ENCODE results near the gene AGL. TPM values are rescaled to one million over a fixed set of nuclear protein-coding genes. Genes with fewer than 3 reads are reported as not detected.

Gene AGL
- total and polyA plus RNA-seq, 2 of the 13 experiments (the other 11 are each of a cell fraction or from before 2014, with no cell fraction given) = 4.3 to 13.1 TPM

DNA sequence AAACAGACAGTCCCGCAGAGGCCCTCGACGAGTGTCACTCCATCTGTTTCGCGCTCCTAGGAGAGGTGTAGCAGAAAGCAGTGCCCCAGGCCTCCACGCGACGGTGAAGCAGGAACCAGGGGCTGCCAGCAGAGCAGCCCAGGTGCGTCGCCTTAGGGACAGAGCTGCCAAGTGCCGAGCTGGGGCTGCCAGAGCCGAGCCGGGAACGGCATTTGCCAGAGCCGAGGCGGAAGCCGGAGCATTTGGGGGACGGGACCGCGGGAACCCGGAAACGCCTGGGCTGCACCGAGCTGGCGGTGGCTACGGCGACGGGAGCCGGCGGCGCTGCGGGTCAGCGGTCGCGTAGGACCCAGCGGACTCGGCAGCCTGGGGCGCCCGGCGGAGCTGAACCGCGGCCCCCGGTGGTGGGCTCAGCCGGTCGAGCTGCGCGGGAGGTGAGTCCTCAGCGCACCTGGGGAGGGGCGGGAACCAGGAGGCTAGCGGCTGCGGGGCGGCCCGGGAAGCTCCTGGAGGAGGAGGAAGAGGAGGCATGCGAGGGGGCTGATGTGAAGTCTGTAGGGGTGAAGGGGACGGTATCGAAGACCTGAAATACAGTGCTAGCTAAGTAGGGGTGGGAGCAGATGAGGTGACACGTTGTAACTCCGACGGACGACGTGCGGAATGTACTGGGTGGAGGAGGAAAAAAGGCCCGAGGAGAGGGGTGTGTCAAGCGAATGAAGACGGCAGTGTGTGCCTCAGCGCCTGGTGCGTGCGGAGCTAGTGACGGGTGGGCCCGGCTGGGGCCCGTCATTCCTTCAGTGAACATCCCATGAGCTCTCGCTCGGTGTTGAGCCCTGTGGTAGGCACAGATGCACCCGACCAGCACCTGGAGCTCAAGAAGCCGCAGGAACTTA is 119.8 kb downstream of the AGL start, which contains the start of gene SLC35A3 (continued):
- TF ChIP-seq, protein P1, sequence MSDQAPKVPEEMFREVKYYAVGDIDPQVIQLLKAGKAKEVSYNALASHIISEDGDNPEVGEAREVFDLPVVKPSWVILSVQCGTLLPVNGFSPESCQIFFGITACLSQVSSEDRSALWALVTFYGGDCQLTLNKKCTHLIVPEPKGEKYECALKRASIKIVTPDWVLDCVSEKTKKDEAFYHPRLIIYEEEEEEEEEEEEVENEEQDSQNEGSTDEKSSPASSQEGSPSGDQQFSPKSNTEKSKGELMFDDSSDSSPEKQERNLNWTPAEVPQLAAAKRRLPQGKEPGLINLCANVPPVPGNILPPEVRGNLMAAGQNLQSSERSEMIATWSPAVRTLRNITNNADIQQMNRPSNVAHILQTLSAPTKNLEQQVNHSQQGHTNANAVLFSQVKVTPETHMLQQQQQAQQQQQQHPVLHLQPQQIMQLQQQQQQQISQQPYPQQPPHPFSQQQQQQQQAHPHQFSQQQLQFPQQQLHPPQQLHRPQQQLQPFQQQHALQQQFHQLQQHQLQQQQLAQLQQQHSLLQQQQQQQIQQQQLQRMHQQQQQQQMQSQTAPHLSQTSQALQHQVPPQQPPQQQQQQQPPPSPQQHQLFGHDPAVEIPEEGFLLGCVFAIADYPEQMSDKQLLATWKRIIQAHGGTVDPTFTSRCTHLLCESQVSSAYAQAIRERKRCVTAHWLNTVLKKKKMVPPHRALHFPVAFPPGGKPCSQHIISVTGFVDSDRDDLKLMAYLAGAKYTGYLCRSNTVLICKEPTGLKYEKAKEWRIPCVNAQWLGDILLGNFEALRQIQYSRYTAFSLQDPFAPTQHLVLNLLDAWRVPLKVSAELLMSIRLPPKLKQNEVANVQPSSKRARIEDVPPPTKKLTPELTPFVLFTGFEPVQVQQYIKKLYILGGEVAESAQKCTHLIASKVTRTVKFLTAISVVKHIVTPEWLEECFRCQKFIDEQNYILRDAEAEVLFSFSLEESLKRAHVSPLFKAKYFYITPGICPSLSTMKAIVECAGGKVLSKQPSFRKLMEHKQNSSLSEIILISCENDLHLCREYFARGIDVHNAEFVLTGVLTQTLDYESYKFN (CRISPR knock-in tag; conservative IDR thresholded peaks at IDR 0.05) = peak; percentile 80
- TF ChIP-seq RELA (CRISPR knock-in tag; IDR thresholded peaks at IDR 0.05) = peak; percentile 96
- TF ChIP-seq ZNF143 (CRISPR knock-in tag; IDR thresholded peaks at IDR 0.05) = no peak; the same call in 1 of the 2 replicates
- TF ChIP-seq, protein P2, sequence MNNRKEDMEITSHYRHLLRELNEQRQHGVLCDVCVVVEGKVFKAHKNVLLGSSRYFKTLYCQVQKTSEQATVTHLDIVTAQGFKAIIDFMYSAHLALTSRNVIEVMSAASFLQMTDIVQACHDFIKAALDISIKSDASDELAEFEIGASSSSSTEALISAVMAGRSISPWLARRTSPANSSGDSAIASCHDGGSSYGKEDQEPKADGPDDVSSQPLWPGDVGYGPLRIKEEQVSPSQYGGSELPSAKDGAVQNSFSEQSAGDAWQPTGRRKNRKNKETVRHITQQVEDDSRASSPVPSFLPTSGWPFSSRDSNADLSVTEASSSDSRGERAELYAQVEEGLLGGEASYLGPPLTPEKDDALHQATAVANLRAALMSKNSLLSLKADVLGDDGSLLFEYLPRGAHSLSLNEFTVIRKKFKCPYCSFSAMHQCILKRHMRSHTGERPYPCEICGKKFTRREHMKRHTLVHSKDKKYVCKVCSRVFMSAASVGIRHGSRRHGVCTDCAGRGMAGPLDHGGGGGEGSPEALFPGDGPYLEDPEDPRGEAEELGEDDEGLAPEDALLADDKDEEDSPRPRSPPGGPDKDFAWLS (CRISPR knock-in tag; IDR thresholded peaks at IDR 0.05; ENCODE audit: borderline replicate concordance) = 0 out of 2 replicates have a peak, but pooled peaks have one; percentile 58
- peak; percentile 82; the same call in 1 of the 2 replicates for TF ChIP-seq ZNF253 (CRISPR knock-in tag; IDR thresholded peaks at IDR 0.05; ENCODE audit: borderline replicate concordance)
- TF ChIP-seq RAD51 (IDR thresholded peaks at IDR 0.05; ENCODE audit: borderline replicate concordance) = no peak
- no peak for TF ChIP-seq ARNT (IDR thresholded peaks at IDR 0.05)
- peak; percentile 94 for TF ChIP-seq ARNT2 (CRISPR knock-in tag; IDR thresholded peaks at IDR 0.05; ENCODE audit: low read depth)
- TF ChIP-seq, protein P3, sequence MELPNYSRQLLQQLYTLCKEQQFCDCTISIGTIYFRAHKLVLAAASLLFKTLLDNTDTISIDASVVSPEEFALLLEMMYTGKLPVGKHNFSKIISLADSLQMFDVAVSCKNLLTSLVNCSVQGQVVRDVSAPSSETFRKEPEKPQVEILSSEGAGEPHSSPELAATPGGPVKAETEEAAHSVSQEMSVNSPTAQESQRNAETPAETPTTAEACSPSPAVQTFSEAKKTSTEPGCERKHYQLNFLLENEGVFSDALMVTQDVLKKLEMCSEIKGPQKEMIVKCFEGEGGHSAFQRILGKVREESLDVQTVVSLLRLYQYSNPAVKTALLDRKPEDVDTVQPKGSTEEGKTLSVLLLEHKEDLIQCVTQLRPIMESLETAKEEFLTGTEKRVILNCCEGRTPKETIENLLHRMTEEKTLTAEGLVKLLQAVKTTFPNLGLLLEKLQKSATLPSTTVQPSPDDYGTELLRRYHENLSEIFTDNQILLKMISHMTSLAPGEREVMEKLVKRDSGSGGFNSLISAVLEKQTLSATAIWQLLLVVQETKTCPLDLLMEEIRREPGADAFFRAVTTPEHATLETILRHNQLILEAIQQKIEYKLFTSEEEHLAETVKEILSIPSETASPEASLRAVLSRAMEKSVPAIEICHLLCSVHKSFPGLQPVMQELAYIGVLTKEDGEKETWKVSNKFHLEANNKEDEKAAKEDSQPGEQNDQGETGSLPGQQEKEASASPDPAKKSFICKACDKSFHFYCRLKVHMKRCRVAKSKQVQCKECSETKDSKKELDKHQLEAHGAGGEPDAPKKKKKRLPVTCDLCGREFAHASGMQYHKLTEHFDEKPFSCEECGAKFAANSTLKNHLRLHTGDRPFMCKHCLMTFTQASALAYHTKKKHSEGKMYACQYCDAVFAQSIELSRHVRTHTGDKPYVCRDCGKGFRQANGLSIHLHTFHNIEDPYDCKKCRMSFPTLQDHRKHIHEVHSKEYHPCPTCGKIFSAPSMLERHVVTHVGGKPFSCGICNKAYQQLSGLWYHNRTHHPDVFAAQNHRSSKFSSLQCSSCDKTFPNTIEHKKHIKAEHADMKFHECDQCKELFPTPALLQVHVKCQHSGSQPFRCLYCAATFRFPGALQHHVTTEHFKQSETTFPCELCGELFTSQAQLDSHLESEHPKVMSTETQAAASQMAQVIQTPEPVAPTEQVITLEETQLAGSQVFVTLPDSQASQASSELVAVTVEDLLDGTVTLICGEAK (IDR thresholded peaks at IDR 0.05) = peak; percentile 71
- TF ChIP-seq, protein P3 (CRISPR knock-in tag; IDR thresholded peaks at IDR 0.05) = peak; percentile 96
- TF ChIP-seq HCFC1 (IDR thresholded peaks at IDR 0.05; ENCODE audit: low read depth, low read length) = peak; percentile 69
- TF ChIP-seq FLYWCH1 (CRISPR knock-in tag; IDR thresholded peaks at IDR 0.05) = peak; percentile 85; the same call in 1 of the 2 replicates
- peak; percentile 99 for TF ChIP-seq ZNF572 (CRISPR knock-in tag; IDR thresholded peaks at IDR 0.05)
- TF ChIP-seq NR2C2 (CRISPR knock-in tag; IDR thresholded peaks at IDR 0.05; ENCODE audit: borderline replicate concordance) = peak; percentile 91

Data from HepG2 (cell line).